GM19193 (cell line): ENCODE results near the gene CARHSP1.

Source experiments
- POLR2A ChIP-seq: IDR thresholded peaks from 4 replicates; pipeline ENCODE4 v1.6.1; 2011; ENCODE audit not compliant: insufficient read depth, insufficient read length; ENCODE audit errors: extremely low read depth

The CARHSP1 gene

DNA sequence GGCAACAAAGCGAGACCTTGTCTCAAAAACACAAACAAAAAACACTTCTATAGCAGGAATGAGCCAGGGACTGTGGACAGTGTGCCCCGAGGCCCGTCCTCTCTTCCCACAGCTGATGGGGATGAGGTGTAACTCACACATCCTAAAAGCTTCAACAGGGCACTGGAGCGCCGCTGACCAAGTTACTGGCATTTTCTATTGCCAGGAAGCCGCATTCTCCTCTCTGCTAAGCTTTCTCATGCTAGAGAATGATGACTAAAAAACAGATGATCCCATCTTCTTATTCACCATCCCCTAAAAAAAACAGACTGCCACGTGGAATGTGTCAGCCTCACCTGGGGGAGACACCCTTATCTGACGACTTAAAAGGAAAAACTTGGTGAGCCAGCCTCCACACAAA, 16.3 kb downstream of the CARHSP1 start:
- no peak for TF ChIP-seq POLR2A

DNA sequence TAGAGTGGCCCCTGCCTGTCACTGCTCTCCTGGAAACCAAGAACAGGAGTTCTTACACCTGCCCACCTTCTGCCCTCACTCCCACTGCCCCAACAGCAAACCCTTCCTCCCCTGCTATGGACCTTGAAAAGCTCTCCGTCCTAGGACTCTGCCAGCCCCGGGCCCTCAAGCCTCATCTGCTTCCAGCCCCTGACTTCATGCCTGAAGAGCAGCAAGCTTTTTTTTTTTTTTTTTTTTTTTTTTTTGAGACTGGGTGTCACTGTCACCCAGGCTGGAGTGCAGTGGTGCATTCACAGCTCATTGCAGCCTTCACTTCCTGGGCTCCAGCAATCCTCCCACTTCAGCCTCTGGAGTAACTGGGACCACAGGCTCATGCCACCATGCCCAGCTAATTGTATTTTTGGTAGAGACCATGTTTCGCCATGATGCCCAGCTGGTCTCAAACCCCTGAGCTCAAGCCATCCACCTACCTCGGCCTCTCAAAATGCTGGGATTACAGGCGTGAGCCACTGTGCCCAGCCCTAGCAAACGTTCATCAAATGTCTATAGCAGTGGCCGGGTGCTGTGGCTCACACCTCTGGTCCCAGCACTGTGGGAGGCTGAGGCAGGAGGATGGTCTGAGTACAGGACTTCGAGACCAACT, 16.9 kb downstream of the CARHSP1 start:
- TF ChIP-seq POLR2A, result no peak

DNA sequence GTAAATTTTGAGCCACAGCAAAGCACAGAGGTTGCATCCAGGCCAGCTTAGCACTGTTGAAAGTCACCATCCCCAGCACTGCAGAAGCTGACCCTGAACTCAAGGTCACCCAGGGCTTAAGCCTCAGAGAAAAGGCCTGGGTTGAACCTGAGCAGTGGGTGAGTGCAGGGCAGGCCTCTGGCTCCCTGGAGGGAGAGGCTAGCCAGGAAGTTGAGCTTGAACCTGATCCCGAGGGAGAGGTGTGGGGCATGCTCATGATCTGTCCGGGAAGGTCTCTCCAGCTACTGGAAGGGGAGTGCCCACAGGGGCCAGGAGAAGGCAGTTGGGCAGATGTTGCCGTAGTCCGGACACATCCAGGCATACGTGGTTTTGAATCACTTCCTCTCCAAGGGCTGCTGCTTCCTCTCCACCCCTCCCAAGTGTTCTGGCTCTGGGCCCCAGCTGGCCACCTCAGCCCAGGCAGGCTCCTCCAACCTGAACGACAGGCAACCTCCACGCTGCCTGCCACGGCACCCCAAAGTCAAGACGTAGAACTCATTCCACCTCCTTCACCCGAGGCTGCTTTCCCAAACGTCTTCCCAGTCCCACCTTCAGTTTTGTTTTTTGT, 18.4 kb downstream of the CARHSP1 start:
- peak; percentile 34 for TF ChIP-seq POLR2A

DNA sequence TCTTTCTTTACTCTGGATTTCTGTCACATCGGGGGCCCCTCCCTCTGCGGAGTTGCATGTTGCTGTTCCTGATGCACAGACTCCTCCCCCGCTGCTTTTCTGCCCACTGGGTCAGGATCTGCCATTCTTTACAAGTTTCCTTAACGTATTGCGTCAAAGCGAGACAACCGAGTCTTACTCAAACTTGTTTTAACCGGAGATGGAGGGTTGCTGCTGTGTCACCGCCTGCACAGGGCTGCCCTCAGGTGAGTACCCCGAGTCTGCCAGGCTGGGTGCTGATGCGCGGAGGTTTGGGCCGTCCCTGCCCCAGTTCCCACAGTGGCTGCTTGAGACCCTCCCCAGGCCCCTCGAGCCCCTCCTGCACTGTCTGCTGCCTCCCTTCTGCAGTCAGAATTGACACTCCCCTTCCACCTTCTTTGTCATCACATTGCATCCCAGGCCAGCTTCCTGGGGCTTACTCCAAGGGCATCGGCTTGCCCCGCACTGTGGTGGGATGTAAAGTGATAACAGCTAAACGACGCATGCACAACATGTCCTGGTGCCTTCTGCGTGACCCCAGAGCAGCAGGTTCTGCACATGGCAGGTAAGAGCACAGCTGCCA, 19.3 kb downstream of the CARHSP1 start:
- TF ChIP-seq POLR2A, result no peak

DNA sequence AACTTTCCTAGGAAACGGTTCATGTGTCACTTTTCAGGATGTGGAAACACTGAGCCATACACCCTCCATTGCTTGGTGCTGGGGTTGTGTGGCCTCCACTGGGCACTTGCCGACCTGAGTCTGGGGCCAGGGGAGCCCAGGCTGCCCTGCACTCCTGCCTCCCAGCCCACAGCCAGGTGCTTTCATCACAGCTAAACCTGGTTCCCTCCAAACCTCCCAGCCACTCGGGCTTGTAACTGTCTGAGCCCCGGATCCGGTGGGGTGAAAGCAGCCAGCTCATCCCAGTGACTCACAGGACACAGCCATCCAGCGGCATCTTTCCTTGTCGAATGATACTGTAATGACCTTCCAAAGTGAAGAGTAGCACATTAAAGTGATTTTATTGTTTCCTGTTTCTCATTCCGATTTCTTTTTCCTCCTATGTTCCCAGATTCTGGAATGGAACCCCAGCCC, 19.8 kb downstream of the CARHSP1 start:
- no peak for TF ChIP-seq POLR2A

DNA sequence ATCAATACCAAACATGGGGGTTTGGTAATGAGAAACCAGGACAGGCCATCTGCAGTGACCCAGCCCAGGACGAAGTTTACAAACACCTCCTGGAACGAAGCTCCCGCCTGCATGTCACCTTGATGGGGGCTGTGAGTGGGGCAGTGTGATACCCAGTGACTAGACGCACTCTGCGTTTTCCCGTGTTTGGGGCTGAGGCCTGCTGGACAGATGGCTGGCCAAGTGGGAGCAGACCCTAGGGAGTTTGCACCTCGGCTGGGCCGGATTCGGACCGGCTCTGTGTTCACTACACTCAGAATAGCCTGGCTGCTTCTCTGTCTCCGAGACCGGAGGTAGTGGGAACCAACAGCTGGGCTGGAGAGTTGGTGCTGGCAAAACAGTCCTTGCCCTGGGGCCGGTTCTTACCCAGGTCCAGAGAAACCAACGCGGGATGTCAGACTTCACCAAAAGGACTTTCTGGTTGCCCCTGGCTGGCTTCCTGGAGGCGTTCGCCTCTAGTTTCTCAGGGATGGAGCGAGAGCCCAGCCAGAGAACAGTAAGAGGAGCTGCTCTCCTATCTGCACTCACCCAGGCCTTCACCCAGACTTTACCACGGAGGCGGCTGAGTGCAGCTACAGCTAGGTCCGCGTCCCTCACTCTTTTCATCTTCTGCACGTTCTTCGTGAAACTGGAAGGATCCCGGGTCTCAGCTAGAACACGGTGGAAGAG, 20.4 kb downstream of the CARHSP1 start:
- TF ChIP-seq POLR2A, result no peak

DNA sequence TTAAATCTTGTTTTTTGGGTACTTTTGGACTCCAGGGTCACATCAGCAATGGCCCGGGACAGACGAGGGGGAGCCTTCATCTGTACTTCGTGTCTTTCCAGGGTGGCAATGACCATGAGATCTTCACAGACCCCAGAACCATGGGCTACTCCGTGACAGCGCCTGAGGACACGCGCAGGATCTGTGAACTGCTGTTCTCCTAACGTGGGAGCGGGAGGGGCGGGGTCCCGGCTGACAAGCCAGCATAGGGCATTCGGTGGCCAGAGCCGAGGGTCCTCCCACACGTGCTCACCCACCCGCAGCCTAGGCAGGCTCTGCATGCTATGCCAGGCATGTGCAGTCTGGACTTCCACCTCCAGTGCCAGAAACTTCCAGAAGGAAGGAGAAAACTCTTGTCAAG, 21.2 kb downstream of the CARHSP1 start:
- TF ChIP-seq POLR2A, result no peak

DNA sequence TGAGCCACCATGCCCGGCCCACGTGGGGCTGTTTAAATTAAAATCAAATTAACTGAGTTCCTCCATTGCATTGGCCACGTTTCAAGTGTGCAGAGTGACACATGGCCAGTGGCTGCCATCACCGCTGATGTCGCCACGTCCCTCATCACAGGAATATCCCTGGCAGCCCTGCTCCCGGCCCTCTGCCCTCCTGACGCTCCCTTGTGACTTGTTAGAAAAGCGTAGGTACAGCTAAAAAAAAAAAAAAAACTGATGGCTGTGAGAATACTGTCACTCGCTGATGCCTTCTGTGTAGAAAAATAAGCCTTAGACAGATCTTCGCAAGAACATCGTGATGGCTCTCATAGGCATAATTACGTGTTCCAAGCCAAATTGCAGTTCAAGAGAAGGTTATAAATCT, 21.7 kb downstream of the CARHSP1 start:
- TF ChIP-seq POLR2A, result no peak

DNA sequence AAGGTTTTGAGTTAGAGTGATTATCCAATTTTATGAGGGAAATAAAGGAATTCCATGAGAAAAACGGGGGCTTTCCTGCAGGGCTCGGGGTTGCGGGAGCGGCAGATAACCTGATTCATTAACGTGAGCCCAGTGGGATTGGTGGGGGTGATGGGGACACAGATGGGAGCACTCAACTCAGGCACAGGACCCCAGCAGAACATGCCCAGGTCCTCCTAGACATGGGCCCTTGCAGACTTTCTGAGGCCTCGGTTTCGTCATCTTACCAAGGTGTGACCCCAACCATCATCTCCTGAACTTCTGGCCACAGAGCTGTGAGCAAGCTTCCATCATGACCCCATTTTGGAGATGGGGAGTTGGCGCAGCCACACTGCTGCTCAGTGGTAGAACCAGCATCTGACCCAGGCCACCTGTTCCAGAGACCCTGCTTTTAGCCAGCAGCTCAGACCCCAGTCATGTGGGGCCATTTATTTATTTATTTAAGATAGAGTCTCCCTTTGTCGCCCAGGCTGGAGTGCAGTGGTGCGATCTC, 22.3 kb downstream of the CARHSP1 start:
- TF ChIP-seq POLR2A, result no peak

DNA sequence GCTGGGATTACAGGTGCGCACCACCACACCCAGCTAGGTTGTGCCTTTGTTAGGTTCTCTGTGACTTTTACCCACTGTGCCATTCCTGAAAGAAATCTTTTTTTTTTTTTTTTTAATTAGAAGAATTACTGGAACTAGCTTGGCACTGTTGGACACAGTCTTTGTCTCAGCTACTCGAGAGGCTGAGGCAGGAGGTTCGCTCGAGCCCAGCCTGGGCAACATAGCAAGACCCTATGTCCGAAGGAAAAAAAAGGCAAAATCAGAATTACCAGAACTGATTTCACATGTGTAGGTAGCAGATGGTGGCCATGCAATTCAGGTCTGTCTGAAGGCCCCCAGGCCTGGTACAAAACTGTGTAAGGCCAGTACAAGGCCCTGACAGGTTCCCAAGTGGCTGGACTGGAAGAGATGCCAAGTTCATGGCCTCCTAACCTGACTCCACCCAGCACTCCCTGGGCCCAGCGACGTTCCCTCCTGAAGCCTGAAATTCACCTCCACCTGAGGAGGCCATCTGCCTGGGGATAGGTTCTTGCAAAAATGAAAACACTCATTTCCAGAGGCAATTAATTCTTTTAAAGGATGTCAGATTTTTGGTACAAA, 23.0 kb downstream of the CARHSP1 start:
- TF ChIP-seq POLR2A, result no peak

DNA sequence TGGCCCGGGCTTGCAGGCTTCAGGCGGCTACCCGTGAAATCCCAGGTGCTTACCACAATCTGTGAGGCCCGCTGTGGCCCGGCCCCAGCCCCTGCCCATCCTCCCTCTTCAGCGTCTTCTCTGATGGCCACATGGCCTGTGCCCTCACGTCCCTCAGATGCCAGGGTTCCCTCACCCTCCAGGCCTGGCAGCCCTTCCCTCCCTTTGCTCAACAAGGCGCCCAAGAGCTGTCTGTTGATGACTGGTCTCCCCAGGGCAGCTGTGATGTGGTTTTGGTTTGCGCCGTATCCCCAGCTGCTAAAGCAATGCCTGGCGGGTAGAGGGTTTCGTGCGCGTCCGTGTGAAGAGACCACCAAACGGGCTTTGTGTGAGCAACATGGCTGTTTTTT, 36.1 kb downstream of the CARHSP1 start:
- TF ChIP-seq POLR2A, result no peak

DNA sequence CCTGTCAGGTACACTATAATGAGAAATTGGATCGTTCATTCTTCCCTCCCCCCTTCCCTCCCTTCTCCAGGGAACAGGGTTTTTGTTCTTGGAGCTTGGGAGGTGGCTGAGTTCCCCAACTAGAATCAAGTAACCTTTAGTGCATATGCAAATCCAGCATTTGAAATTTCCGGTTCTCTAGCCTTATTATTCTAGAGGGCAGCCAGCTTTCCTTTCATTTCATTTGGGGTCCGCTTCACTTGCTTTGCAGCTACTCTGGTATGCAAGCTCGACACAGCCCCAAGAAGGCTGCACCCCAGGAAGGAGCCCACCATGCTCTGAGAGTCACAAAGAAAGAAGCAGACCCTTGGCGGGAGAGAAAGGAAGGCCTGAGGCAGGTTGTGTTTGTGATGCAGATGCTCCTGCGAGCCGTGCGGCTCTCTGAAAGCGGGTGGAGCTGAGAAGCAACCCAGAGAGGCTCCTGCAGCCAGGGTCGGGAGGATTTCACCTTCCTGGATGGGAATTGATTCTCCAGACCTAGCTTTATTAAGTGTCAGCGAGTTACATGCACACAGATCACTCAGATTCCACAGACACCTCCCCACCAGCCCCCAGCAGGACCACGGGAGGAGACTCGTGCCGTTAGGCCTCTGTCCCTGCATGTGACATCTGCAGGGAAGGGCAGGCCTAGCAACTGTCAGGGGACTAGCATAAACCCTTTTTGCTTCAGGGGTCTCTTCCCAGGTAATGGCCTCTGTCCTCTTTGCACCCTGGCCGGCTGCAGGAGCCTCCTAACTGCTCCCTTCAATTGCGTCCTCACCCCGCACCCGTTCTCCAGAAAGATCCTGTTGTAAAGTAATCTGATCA, 36.7 kb downstream of the CARHSP1 start:
- peak; percentile 10 for TF ChIP-seq POLR2A

DNA sequence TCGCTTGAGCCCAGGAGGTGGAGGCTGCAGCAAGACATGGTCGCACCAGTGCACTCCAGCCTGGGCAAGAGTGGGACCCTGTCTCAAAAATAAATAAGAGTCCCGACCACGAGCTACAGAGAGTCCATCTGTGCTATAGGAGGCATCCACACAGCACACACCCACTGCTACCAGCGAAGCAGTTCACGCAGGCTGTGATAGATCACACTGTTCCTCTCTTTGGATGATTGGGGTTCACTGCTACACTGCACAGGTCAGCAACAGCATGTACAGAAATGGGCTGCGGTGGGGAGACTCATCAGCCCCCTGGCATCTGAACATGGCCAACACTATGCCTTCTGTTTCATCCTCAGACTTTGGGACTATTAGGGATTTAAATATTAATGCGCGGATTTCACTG, 37.4 kb downstream of the CARHSP1 start:
- TF ChIP-seq POLR2A, result no peak

DNA sequence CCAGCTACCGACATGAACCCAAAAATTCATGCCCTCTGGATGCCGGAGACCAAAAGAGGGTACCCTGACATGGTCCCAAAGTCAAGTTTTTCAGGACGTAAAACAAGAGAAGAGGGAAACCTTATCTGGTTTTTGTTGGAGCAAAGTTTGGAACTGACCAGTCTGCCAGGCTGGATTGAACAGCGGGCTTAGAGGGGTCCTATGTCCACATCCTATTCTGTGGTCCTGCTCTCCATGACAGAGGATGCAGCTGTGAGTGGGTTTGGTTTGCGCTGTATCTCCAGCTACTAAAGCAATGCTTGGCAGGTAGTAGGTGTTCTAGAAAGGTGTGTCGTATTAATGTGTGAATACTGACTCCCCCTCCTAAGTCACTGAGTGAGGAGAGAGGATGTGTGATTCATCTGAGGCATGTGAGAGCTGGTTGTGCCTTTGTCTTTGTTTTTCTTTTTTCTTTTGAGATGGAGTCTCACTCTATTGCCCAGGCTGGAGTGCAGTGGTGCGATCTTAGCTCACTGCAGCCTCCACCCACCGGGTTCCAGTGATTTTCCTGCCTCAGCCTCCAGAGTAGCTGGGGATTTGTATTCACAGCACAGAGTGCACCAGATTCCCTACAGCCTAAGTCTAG, 40.2 kb downstream of the CARHSP1 start:
- TF ChIP-seq POLR2A, result no peak
